GM19023 (cell line): ENCODE data around the gene TMEM158.

Source experiments
- ATAC-seq: cut with Tn5 transposase; IDR thresholded peaks from one replicate; pipeline ENCODE4 v1.9.1; 2021; ENCODE audit warnings: mild to moderate bottlenecking, moderate library complexity; ENCODE audit not compliant: unreplicated experiment

Gene TMEM158

DNA sequence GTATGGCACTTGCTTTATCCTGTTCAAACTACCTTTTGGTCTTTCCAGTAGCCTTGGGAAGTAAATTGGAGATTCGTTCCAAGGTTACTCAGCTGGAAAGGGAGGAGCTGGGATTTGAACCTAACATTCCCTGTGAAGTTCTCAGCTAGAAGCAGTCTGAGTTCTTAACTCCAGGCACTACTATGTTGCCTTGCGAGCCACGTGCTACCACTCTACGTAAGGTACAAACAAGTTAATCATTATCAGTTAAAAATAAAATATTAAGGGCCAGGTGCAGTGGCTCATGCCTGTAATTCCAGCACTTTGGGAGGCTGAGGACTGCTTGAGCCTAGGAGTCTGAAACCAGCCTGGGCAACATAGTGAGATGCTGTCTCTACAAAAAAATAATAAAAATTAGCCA, 49.2 kb downstream of the TMEM158 start:
- ATAC-seq = no peak
